HG02798 (cell line): ENCODE data around the gene TMEM17.

Experiments
- ATAC-seq: cut with Tn5 transposase; IDR thresholded peaks from one replicate; pipeline ENCODE4 v1.9.1; 2021; ENCODE audit warnings: mild to moderate bottlenecking; ENCODE audit not compliant: unreplicated experiment, poor library complexity

The TMEM17 gene

DNA sequence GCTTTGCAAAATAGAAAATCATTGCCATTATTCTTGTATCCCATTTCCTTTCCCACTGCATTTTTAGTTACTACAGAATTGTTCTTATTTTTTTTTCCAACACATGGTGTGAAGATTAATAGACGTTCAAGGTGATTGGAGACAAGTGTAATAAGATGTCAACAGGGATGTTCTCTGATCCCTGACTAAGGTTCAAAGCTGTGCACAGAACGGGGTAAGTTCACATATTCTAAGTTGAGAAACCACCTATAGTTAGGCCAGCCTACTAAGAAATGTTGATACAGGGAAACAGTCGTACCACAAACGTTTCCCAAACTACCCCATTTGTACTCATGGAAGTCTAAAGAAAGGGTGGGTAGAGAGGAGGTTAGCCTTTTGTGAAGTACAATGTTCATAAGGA, 6.4 kb upstream of the TMEM17 start:
- no peak for ATAC-seq

GRCh38 chr2:62511636-62512035, 5.6 kb upstream of the TMEM17 start:
- ATAC-seq, result no peak

- ATAC-seq, result peak; percentile 29
These were observed 391 bp upstream of the TMEM17 start for GRCh38 chr2:62506421-62506750.

GRCh38 chr2:62505109-62505749, 766 bp downstream of the TMEM17 start:
- ATAC-seq, result no peak

DNA sequence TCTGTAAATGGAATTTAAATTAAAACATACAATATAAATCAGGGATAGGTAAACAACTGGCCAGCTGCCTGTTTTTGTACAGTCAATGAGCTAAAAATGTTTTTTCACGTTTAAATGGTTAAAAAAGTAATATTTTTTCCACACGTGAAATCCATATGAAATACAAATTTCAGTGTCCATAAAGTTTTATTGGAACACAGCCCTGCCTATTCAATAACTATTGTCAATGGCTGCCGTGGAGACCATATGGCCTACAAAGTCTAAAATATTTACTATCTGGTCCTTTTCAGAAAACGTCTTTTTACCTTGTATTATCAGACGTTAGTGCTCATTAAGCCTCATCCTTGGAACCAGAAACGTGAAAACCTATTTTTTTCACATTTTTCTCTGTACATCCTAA, 1.3 kb downstream of the TMEM17 start:
- no peak for ATAC-seq

DNA sequence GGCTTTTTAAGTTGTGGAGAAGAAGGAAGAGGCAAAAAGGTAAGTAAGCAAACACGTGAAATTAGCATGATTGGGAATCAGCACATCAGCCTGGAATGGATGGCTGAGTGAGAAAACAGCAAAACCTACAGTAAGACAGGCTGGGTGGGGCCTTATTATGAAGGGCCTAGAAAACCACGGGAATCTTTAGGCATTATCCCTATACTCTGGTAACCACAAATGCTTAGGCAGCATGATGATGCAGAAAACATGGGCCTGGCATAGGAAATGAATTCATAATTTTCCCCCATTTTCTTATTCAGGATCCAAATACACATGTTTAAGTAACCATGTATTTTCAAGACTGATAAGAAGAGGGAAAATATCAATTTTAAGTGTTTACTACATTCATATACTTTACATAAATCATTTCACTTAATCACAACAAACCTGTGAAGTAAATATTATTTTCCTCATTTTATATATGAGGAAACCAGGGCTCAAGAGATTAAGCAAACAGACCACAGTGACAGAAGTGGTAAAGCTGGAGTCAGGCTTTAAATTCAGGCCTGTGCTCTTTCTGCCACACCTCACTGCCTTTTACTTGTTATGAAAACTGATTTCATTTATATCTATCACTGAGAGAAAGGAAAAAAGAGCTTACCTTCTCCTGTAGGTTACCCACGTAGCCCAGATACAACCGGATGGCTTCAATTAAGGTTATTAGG, 4.0 kb downstream of the TMEM17 start:
- ATAC-seq, result no peak

- no peak for ATAC-seq
These were observed 4.9 kb downstream of the TMEM17 start for GRCh38 chr2:62501069-62501468.

DNA sequence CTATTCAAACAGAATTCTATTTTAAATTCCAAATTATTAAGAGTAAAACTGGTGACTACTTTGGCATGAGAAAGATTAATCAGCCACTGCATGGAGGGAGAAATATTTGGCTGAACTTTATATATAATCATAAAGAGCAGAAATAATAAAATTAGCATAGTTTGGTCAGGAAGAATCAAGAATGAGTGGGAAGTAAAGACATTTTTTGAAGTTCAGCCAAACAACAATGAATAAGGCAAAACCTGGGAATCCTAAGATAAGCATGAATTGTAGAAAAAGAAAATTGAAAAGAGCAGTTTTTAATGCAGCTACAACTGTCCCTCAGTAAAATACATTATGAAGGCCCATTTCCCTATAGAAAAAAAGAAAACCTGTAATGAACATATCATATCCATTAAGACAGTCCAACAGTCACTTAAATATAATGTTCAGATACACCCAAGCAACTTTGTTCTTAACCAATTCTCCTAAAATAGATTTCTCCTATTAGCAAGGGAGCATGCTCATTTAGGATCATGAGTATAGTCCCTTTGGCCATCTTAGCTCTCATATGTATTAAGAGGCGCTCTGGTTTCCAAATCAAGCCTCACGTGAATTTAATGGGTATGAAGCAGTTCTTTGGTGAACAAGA, 6.5 kb downstream of the TMEM17 start:
- no peak for ATAC-seq

DNA sequence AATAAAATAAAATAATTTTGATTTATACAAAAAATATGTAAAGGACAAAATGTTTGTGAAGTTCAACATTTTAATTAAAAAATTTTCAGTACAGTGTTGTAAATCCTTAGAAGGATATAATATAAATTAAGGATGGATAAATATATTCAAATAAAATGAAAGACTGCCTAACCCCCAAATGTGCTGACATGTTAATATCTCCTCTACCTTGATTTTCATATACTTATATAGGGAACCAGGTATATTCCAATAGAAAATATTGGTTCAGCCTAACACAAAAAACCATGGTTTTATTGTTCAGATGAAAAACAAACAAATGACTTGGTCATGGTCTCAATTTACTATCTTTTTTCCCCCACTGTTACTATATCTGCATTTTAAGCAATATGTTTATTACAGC, 7.3 kb downstream of the TMEM17 start:
- no peak for ATAC-seq

- no peak for ATAC-seq
These were observed 10.2 kb downstream of the TMEM17 start for GRCh38 chr2:62495761-62496160.

- ATAC-seq, result no peak
These were observed 13.9 kb downstream of the TMEM17 start for GRCh38 chr2:62492048-62492447.

GRCh38 chr2:62489702-62490101, 16.3 kb downstream of the TMEM17 start:
- no peak for ATAC-seq

DNA sequence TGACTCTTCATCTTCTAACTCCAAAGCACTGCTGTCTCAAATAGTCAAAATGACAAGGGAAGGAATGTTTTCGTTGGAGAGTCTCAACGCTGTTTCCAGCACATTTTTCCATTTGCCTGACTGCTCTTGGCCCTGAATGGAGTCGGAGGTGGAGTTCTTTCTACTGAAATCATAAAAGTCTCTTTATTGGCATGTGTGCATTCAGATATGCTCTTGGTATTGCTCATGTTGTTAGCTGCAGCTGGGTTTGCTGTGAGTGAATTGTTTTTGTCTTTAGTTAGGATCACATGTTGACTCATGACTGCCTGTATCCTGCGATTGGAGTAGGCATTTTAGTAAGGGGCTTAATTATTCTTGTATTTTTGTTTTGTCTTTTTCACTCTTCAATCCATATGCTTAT, 16.8 kb downstream of the TMEM17 start:
- no peak for ATAC-seq

DNA sequence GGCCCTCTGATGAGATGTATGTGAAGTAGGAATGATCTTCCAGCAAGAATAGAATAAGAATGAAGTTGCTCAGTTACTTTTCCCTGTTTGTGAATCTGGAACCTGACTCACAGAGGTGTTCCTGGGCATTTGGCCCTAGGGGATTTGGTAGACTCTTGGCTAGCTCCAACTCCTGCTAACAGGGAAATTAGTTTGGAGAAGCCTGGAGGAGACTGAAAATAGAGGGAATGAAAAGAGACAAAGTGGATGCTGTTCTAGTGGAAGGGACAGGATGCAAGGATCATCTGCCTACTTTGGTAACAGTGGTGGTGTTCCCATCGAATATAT, 19.6 kb downstream of the TMEM17 start:
- no peak for ATAC-seq

DNA sequence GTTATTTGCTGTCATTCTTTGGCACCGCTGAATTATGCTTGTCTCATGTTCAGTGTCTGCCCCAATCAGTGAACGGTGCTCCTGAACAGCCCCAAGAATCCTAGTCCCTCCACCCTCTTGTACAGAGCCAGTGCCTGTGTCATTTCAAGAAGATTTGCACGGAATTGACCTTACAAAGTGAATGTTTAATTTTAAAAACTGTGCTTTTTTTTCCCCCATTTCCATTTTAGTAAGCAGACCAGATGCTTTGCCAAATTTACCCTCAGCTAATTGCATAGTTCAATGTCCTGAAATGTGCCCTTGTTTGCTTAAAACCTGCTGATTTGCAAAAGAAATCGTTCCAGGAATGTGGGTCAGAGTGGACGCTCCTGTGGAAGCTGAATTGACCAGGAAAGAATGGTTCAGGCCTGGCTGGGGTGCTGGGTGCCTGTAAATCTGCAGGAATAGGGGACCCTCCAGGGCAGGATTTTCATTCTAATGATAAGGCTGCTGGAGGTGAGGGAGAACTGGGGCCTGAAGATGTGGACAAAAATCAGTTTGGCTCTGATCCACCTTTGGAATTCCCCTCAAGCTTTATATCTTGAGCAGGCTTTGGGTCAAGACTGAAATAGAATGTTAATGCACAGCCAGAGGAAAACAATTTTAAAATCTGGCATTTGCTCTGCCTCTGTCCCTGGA, 20.1 kb downstream of the TMEM17 start:
- no peak for ATAC-seq

GRCh38 chr2:62482558-62483352, 23.2 kb downstream of the TMEM17 start:
- no peak for ATAC-seq

DNA sequence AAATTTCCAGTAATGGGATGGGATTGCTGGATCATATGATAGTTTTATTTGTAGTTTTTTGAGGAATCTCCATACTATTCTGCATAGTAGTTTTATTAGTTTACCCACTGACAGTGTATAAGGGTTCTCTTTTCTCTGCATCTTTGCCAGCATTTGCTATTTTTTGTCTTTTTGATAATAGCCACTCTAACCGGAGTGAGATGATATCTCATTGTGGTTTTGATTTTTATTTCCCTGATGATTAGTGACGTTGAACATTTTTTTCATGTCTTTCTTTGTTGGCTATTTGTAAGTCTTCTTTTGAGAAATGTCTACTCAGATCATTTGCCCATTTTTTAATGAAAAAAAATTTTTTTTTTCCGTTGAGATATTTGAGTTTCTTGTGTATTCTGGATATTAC, 26.1 kb downstream of the TMEM17 start:
- ATAC-seq, result no peak

DNA sequence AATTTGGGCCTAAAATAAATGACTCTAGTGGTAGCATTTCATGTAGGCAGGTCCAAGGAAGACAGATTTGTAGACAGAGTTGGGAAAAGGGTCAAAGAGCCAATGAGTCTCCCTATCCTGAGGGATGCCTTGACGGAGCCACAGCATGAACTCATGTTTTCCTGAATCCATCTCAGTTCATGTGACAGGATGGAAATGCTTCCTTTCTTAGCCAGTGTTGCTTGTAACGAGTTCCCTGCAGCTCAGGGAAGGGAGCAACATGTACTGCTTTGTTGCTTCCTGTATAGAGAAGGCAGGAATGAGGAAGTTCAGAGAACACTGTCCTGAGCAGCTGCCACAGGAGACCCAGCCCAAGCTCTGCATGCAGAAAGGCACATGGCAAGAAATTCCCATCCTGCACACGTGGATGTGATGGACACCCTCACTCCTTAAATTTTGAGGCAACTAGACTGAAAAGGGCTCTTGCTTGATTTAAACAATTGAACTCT, 27.9 kb downstream of the TMEM17 start:
- ATAC-seq, result no peak

DNA sequence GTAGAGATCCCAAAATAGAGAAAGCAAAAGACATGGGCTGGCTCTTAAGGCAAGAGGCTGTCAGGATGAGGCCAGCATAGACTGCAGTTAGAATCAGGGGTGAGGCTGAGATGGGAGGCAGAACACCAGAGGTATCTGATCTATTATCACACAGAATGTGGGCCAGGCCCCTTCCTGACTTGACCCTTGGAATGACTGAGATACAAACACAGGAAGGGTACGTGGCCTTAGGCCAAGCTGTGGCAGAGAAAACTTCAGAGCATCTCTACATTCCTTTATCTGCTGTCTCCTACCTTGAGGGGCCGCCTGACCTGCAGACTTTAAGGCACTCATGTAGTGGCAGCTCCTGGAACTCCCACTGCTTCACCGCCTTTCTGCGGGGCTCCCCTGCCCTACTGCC, 28.4 kb downstream of the TMEM17 start:
- ATAC-seq, result no peak

- peak; percentile 37 for ATAC-seq
These were observed 30.6 kb downstream of the TMEM17 start for GRCh38 chr2:62475172-62476011.
